ENCODE data around the gene COX7A1. TPM values are rescaled to one million over a fixed set of nuclear protein-coding genes. Genes with fewer than 3 reads are reported as not detected.

COX7A1 gene
- polyA plus RNA-seq, 1 donor from 2014 or later, result not detected

- Histone ChIP-seq H3K4me2 (ENCODE audit: low read length) (no peak overlapping the region), H3K27ac (ENCODE audit: low read length) (no peak overlapping the region), H3K36me3 (ENCODE audit: insufficient read depth, low read length) (no peaks in the 10 kb centered on the region), H2AFZ (ENCODE audit: low read depth, low read length) (no peak overlapping the region), H3K9ac (ENCODE audit: low read length) (no peak overlapping the region), H4K20me1 (ENCODE audit: insufficient read depth) (no peaks in the 10 kb centered on the region), H3K9me3 (ENCODE audit: low read length) (no peaks in the 10 kb centered on the region), H3K79me2 (replicated peaks; ENCODE audit: insufficient read depth, low read length) (no peaks in the 10 kb centered on the region), H3K9me2 (ENCODE audit: insufficient read depth, low read length) (no peaks in the 10 kb centered on the region), H3K4me3 (ENCODE audit: low read length) (no peak overlapping the region), H3F3A (ENCODE audit: insufficient read depth, low read length, poor library complexity, severe bottlenecking) (no peaks in the 10 kb centered on the region), H3K27me3 (ENCODE audit: insufficient read depth, low read depth, low read length) (no peaks in the 10 kb centered on the region)
- TF ChIP-seq EZH2 (IDR thresholded peaks at IDR 0.05; ENCODE audit: borderline replicate concordance, insufficient read depth, low read length, poor library complexity, severe bottlenecking) (no peak), SMC3 (conservative IDR thresholded peaks at IDR 0.05; ENCODE audit: poor library complexity) (no peak), CTCF (IDR thresholded peaks at IDR 0.05; ENCODE audit: poor library complexity, severe bottlenecking) (no peak), TAF1 (IDR thresholded peaks at IDR 0.05; ENCODE audit: low read depth) (no peak), POLR2AphosphoS5 (IDR thresholded peaks at IDR 0.05) (no peak), RAD21 (conservative IDR thresholded peaks at IDR 0.05) (no peak), MXI1 (conservative IDR thresholded peaks at IDR 0.05; ENCODE audit: poor library complexity, severe bottlenecking) (no peak), EP300 (conservative IDR thresholded peaks at IDR 0.05; ENCODE audit: poor library complexity, severe bottlenecking) (no peak), REST (IDR thresholded peaks at IDR 0.05; ENCODE audit: borderline replicate concordance) (no peak)
Observed at GRCh38 chr19:36151144-36152018, 866 bp downstream of the COX7A1 start.

- Histone ChIP-seq H3K27me3 (ENCODE audit: insufficient read depth, low read depth, low read length) (no peaks in the 10 kb centered on the region), H3K9me2 (ENCODE audit: insufficient read depth, low read length) (no peaks in the 10 kb centered on the region), H3K4me2 (ENCODE audit: low read length) (no peak overlapping the region), H3K27ac (ENCODE audit: low read length) (no peak overlapping the region), H3K36me3 (ENCODE audit: insufficient read depth, low read length) (peaks cover 6% of the 10 kb centered on the region), H3F3A (ENCODE audit: insufficient read depth, low read length, poor library complexity, severe bottlenecking) (no peaks in the 10 kb centered on the region), H3K9me3 (ENCODE audit: low read length) (no peaks in the 10 kb centered on the region), H3K4me3 (ENCODE audit: low read length) (no peak overlapping the region), H4K20me1 (ENCODE audit: insufficient read depth) (no peaks in the 10 kb centered on the region), H3K79me2 (replicated peaks; ENCODE audit: insufficient read depth, low read length) (no peaks in the 10 kb centered on the region), H2AFZ (ENCODE audit: low read depth, low read length) (no peak overlapping the region), H3K9ac (ENCODE audit: low read length) (no peak overlapping the region)
- TF ChIP-seq TAF1 (IDR thresholded peaks at IDR 0.05; ENCODE audit: low read depth), result no peak
- no peak for TF ChIP-seq POLR2AphosphoS5 (IDR thresholded peaks at IDR 0.05)
- no peak for TF ChIP-seq SMC3 (conservative IDR thresholded peaks at IDR 0.05; ENCODE audit: poor library complexity)
- no peak for TF ChIP-seq EZH2 (IDR thresholded peaks at IDR 0.05; ENCODE audit: borderline replicate concordance, insufficient read depth, low read length, poor library complexity, severe bottlenecking)
- TF ChIP-seq RAD21 (conservative IDR thresholded peaks at IDR 0.05), result no peak
- TF ChIP-seq CTCF (IDR thresholded peaks at IDR 0.05; ENCODE audit: poor library complexity, severe bottlenecking), result no peak
- no peak for TF ChIP-seq EP300 (conservative IDR thresholded peaks at IDR 0.05; ENCODE audit: poor library complexity, severe bottlenecking)
Observed at GRCh38 chr19:36150586-36150985, 1.7 kb downstream of the COX7A1 start.
